Sigmoid colon (tissue), 7 donors: ENCODE measurements around the gene KRT36. TPM values are rescaled to one million over a fixed set of nuclear protein-coding genes. Genes with fewer than 3 reads are reported as not detected.

ENCODE experiments used
- DNase-seq: peaks from one replicate; pipeline ENCODE4 v3.0.0-alpha.2; 2019
- H3K27ac ChIP-seq, 4 donors: fragments of 200-600 bp; sonication (generic); one replicate each; pipeline ENCODE4 v1.5.1; 2016 to 2019; ENCODE audit warnings: mild to moderate bottlenecking in 1 of 4
- H3K27me3 ChIP-seq, 3 donors: fragments of 200-600 bp; sonication (generic); one replicate each; pipeline ENCODE4 v1.5.1; 2019; ENCODE audit warnings: mild to moderate bottlenecking in 1 of 3
- H3K36me3 ChIP-seq, 4 donors: fragments of 200-600 bp; sonication (generic); one replicate each; pipeline ENCODE4 v1.5.1; 2016 to 2019
- H3K4me1 ChIP-seq, 4 donors: fragments of 200-600 bp; sonication (generic); one replicate each; pipeline ENCODE4 v1.5.1; 2017 to 2019
- H3K4me3 ChIP-seq, 4 donors: fragments of 200-600 bp; sonication (generic); one replicate each; pipeline ENCODE4 v1.5.1; 2017 to 2019; ENCODE audit warnings: mild to moderate bottlenecking in 2 of 4, moderate library complexity in 1 of 4
- H3K9me3 ChIP-seq, 4 donors: fragments of 200-600 bp in 3 of 4; sonication (generic) in 3 of 4; one replicate each; pipeline versions ENCODE4 v1.5.1 to v1.6.1; 2013 to 2019
- EP300 ChIP-seq, 4 donors: sonication (generic); formaldehyde crosslinking; IDR thresholded peaks; one replicate each; pipeline ENCODE4 v1.6.1; 2017; ENCODE audit warnings: antibody characterized with exemption in 4 of 4
- POLR2A ChIP-seq, 2 donors: fragments of 450-650 bp; IDR thresholded peaks; one replicate each; pipeline ENCODE4 v1.6.1; 2016; ENCODE audit warnings: antibody characterized with exemption in 2 of 2, mild to moderate bottlenecking in 2 of 2, moderate library complexity in 2 of 2
- POLR2AphosphoS5 ChIP-seq, 4 donors: sonication (generic); formaldehyde crosslinking; IDR thresholded peaks; one replicate each; pipeline ENCODE4 v1.6.1; 2017; ENCODE audit warnings: antibody characterized with exemption in 4 of 4
- WGBS, 2 donors: extraction: QIAGEN DNeasy Blood & Tissue Kit; methylation state at CpG; one replicate each; pipeline ENCODE4 v1.1.7; 2013; 5-methylcytosine and 5-hydroxymethylcytosine counted together
- intact Hi-C: fragments of 100-400 bp; cut with DNase I; formaldehyde crosslinking; loops from one replicate; pipeline ENCODE4 v1.15.1; 2023
- polyA plus RNA-seq, 3 donors: library from polyadenylated mRNA; stranded (reverse); fragments of 200-250 nt; gene quantifications; one replicate each; pipeline ENCODE4 v1.2.3, GENCODE V29; 2013
- total RNA-seq, 4 donors: library from RNA; depleted of rRNA; stranded (reverse); fragments of >200 nt; gene quantifications; one replicate each; pipeline ENCODE4 v1.1.0, GENCODE V29; 2016
- TF ChIP-seq, protein P1 (sequence below), 4 experiments: fragments of 450-650 bp in 3 of 4; fragments of 200-600 bp in 1 of 4; IDR thresholded peaks; one replicate each; pipeline ENCODE4 v1.5.1; 2016 to 2019; ENCODE audit warnings: antibody characterized with exemption in 4 of 4, mild to moderate bottlenecking in 3 of 4, moderate library complexity in 2 of 4
- donor health status: healthy with polysubstance abuse.
- donor health status: Bipolar disorder and iron deficiency.
- donor health status: healthy.

Gene KRT36
- total and polyA plus RNA-seq, 7 donors: 0.20 to 0.33 TPM; not detected in 5

GRCh38 chr17:41536741-41537613 lies 47.3 kb upstream of the KRT36 start:
- DNase-seq: no peak
- TF ChIP-seq, protein P1, sequence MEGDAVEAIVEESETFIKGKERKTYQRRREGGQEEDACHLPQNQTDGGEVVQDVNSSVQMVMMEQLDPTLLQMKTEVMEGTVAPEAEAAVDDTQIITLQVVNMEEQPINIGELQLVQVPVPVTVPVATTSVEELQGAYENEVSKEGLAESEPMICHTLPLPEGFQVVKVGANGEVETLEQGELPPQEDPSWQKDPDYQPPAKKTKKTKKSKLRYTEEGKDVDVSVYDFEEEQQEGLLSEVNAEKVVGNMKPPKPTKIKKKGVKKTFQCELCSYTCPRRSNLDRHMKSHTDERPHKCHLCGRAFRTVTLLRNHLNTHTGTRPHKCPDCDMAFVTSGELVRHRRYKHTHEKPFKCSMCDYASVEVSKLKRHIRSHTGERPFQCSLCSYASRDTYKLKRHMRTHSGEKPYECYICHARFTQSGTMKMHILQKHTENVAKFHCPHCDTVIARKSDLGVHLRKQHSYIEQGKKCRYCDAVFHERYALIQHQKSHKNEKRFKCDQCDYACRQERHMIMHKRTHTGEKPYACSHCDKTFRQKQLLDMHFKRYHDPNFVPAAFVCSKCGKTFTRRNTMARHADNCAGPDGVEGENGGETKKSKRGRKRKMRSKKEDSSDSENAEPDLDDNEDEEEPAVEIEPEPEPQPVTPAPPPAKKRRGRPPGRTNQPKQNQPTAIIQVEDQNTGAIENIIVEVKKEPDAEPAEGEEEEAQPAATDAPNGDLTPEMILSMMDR (IDR thresholded peaks at IDR 0.05): no peak
- TF ChIP-seq EP300 (IDR thresholded peaks at IDR 0.05): no peak
- TF ChIP-seq POLR2A (IDR thresholded peaks at IDR 0.05): no peak
- TF ChIP-seq POLR2AphosphoS5 (IDR thresholded peaks at IDR 0.05): no peak
- Histone ChIP-seq H3K9me3 (no peaks in the 10 kb centered on the region), H3K27ac (no peak overlapping the region), H3K4me1 (no peaks in the 10 kb centered on the region), H3K36me3 (no peaks in the 10 kb centered on the region), H3K4me3 (no peak overlapping the region), H3K27me3 (peaks cover 0 to 7% (median 0%) of the 10 kb centered on the region in 3 donors)
- intact Hi-C loops: no loop called here
- WGBS, 2 donors: 89 to 90% methylated on average over 7 of the region's 7 CpGs

- H3K9me3 ChIP-seq: no peaks in the 10 kb centered on the region
- no peaks in the 10 kb centered on the region for H3K4me1 ChIP-seq
- TF ChIP-seq EP300 (IDR thresholded peaks at IDR 0.05): no peak
- no peak for TF ChIP-seq POLR2A (IDR thresholded peaks at IDR 0.05)
- TF ChIP-seq, protein P1 (IDR thresholded peaks at IDR 0.05): no peak
- TF ChIP-seq POLR2AphosphoS5 (IDR thresholded peaks at IDR 0.05): no peak
- no peak overlapping the region for H3K4me3 ChIP-seq
- DNase-seq: no peak
- no peak overlapping the region for H3K27ac ChIP-seq
- H3K36me3 ChIP-seq: no peaks in the 10 kb centered on the region
- intact Hi-C loops: no loop called here
- 62 to 68% methylated on average over 15 of the region's 15 CpGs for WGBS, 2 donors
- peaks cover 0 to 7% (median 4%) of the 10 kb centered on the region in 3 donors for H3K27me3 ChIP-seq
Measured at GRCh38 chr17:41535764-41536481, 46.2 kb upstream of the KRT36 start.

- TF ChIP-seq POLR2A (IDR thresholded peaks at IDR 0.05): no peak
- no peak for TF ChIP-seq POLR2AphosphoS5 (IDR thresholded peaks at IDR 0.05)
- TF ChIP-seq, protein P1 (IDR thresholded peaks at IDR 0.05): no peak
- TF ChIP-seq EP300 (IDR thresholded peaks at IDR 0.05): no peak
- WGBS, 2 donors: 77 to 80% methylated on average over 7 of the region's 7 CpGs
- Histone ChIP-seq H3K9me3 (no peaks in the 10 kb centered on the region), H3K27me3 (peaks cover 0 to 13% (median 12%) of the 10 kb centered on the region in 3 donors), H3K4me1 (no peaks in the 10 kb centered on the region), H3K27ac (no peak overlapping the region), H3K4me3 (no peak overlapping the region), H3K36me3 (no peaks in the 10 kb centered on the region)
- intact Hi-C loops: no loop called here
- no peak for DNase-seq
Measured at GRCh38 chr17:41534899-41535546, 45.3 kb upstream of the KRT36 start.

DNA sequence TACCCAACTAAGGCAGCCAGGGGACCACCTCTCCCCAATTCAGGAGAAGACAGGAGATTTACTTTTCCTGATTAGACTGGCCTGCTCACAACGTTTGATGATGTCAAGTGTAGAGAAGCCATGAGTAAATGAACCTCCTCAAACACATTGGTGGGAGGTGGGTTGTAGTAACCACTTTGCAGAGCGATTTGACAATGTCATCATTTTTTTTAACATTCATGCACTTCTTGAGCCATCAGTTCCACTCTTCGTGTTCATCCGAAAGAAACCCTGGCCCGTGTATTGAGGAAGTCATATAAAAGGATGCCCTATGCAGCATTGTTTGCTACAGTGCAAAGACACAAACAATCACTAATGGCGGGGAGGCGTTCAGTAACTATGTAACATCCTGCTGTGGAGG lies 43.9 kb upstream of the KRT36 start:
- intact Hi-C loops: no loop called here
- TF ChIP-seq POLR2AphosphoS5 (IDR thresholded peaks at IDR 0.05) (no peak), EP300 (IDR thresholded peaks at IDR 0.05) (no peak), POLR2A (IDR thresholded peaks at IDR 0.05) (no peak)
- TF ChIP-seq, protein P1 (IDR thresholded peaks at IDR 0.05): no peak
- H3K4me3 ChIP-seq: no peak overlapping the region
- H3K27me3 ChIP-seq: peaks cover 6 to 27% (median 25%) of the 10 kb centered on the region in 3 donors
- no peak overlapping the region for H3K27ac ChIP-seq
- no peaks in the 10 kb centered on the region for H3K9me3 ChIP-seq
- H3K36me3 ChIP-seq: no peaks in the 10 kb centered on the region
- no peaks in the 10 kb centered on the region for H3K4me1 ChIP-seq
- WGBS, 2 donors: 87 to 90% methylated on average over 7 of the region's 7 CpGs
- no peak for DNase-seq
